GM12878 (cell line): ENCODE results near the gene RBM10.

Experiments
- ATF7 ChIP-seq: fragments of 450-650 bp; IDR thresholded peaks from 2 replicates; pipeline ENCODE4 v1.6.1; 2016; ENCODE audit warnings: low read depth, mild to moderate bottlenecking
- CBFB ChIP-seq: IDR thresholded peaks from 2 replicates; pipeline ENCODE4 v1.6.1; 2016; ENCODE audit warnings: antibody characterized with exemption, low read depth
- EP300 ChIP-seq, 2 experiments: fragments of 150-350 bp in 1 of 2; IDR thresholded peaks; 2 replicates each; pipeline ENCODE4 v1.6.1; 2011 to 2012; ENCODE audit warnings: low read depth in 2 of 2, low read length in 2 of 2, borderline replicate concordance in 1 of 2, improper control_type of control experiment in 1 of 2, inconsistent platforms in 1 of 2; ENCODE audit not compliant: control insufficient read depth in 1 of 2
- POLR2A ChIP-seq: IDR thresholded peaks from 2 replicates; pipeline ENCODE4 v1.6.1; 2011; ENCODE audit warnings: low read depth, mild to moderate bottlenecking, low read length
- RCOR1 ChIP-seq: conservative IDR thresholded peaks from 2 replicates; pipeline ENCODE4 v1.6.1; 2012; ENCODE audit warnings: low read depth, low read length, improper control_type of control experiment
- SMARCA5 ChIP-seq: fragments of 450-650 bp; IDR thresholded peaks from 2 replicates; pipeline ENCODE4 v1.6.1; 2017; ENCODE audit warnings: mild to moderate bottlenecking
- SRF ChIP-seq, 2 experiments: IDR thresholded peaks; 2 replicates each; pipeline ENCODE4 v1.6.1; 2011; ENCODE audit warnings: low read depth in 2 of 2, low read length in 2 of 2, mild to moderate bottlenecking in 1 of 2, moderate library complexity in 1 of 2
- TAF1 ChIP-seq: IDR thresholded peaks from 2 replicates; pipeline ENCODE4 v1.6.1; 2011; ENCODE audit warnings: mild to moderate bottlenecking, low read depth, low read length, borderline replicate concordance
- TCF3 ChIP-seq: IDR thresholded peaks from 2 replicates; pipeline ENCODE4 v1.6.1; 2012; ENCODE audit warnings: low read depth, mild to moderate bottlenecking, low read length, borderline replicate concordance; ENCODE audit not compliant: insufficient read depth
- ZNF217 ChIP-seq: fragments of 450-650 bp; IDR thresholded peaks from 2 replicates; pipeline ENCODE4 v1.6.1; 2017; ENCODE audit warnings: antibody characterized with exemption, mild to moderate bottlenecking
- TF ChIP-seq, protein P1 (sequence below), 3 experiments: IDR thresholded peaks in 2 of 3; conservative IDR thresholded peaks in 1 of 3; 2 replicates each; pipeline ENCODE4 v1.5.1; 2011; ENCODE audit warnings: low read depth in 3 of 3, low read length in 3 of 3, mild to moderate bottlenecking in 3 of 3, control low read depth in 2 of 3, moderate library complexity in 2 of 3, inconsistent platforms in 1 of 3, mixed read lengths in 1 of 3; ENCODE audit not compliant: control insufficient read depth in 2 of 3, insufficient read depth in 1 of 3; ENCODE audit errors: extremely low read depth in 1 of 3
- TF ChIP-seq, protein P2 (sequence below): IDR thresholded peaks from 2 replicates; pipeline ENCODE4 v1.6.1; 2012; ENCODE audit warnings: low read depth, low read length, improper control_type of control experiment
- TF ChIP-seq, protein P3 (sequence below): IDR thresholded peaks from 2 replicates; pipeline ENCODE4 v1.6.1; 2011; ENCODE audit warnings: borderline replicate concordance, low read depth, mild to moderate bottlenecking, moderate library complexity, low read length; ENCODE audit not compliant: insufficient read depth, poor library complexity, severe bottlenecking

DNA sequence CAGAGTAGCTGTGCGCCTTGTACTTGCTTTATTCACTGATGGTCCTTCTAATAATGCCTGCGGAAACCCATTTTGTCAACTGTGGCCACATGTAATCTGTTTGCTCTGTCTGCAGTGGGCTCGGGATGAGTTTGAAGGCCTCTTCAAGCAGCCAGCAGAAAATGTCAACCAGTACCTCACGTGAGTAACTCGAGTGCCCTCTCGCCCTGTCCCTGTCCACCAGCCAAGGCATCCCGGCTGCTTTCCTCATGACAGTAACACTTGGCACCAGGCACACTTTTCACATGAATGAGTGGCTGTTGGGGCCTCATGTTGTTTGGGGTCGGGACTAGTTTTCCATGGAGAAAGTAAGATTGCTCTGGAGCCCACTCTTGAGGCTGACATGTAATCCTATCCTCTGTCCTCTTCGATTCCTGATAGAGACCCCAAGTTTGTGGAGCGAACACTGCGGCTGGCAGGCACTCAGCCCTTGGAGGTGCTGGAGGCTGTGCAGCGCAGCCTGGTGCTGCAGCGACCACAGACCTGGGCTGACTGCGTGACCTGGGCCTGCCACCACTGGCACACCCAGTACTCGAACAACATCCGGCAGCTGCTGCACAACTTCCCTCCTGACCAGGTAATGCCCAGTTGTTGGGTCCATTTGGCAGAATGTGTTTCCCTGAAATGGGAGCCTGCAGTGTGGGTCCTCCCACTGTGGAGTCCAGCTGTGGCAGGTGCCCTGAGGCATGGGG is 64.7 kb downstream of the RBM10 start:
- TF ChIP-seq, protein P1, sequence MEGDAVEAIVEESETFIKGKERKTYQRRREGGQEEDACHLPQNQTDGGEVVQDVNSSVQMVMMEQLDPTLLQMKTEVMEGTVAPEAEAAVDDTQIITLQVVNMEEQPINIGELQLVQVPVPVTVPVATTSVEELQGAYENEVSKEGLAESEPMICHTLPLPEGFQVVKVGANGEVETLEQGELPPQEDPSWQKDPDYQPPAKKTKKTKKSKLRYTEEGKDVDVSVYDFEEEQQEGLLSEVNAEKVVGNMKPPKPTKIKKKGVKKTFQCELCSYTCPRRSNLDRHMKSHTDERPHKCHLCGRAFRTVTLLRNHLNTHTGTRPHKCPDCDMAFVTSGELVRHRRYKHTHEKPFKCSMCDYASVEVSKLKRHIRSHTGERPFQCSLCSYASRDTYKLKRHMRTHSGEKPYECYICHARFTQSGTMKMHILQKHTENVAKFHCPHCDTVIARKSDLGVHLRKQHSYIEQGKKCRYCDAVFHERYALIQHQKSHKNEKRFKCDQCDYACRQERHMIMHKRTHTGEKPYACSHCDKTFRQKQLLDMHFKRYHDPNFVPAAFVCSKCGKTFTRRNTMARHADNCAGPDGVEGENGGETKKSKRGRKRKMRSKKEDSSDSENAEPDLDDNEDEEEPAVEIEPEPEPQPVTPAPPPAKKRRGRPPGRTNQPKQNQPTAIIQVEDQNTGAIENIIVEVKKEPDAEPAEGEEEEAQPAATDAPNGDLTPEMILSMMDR (IDR thresholded peaks at IDR 0.05 in 2 of 3, conservative IDR thresholded peaks at IDR 0.05 in 1 of 3; ENCODE audit: control insufficient read depth in 2 of 3, extremely low read depth in 1 of 3, insufficient read depth in 1 of 3, low read depth in 3 of 3, low read length in 3 of 3), result no peak
- TF ChIP-seq SRF (IDR thresholded peaks at IDR 0.05; ENCODE audit: low read depth in 2 of 2, low read length in 2 of 2) (no peak), SMARCA5 (no peak), RCOR1 (no peak), CBFB (no peak), ZNF217 (no peak), ATF7 (no peak), TCF3 (no peak), POLR2A (no peak; the same call in 1 of the 2 replicates), TAF1 (no peak), EP300 (IDR thresholded peaks at IDR 0.05; ENCODE audit: borderline replicate concordance in 1 of 2, control insufficient read depth in 1 of 2, low read depth in 2 of 2, low read length in 2 of 2) (no peak)
- TF ChIP-seq, protein P2, sequence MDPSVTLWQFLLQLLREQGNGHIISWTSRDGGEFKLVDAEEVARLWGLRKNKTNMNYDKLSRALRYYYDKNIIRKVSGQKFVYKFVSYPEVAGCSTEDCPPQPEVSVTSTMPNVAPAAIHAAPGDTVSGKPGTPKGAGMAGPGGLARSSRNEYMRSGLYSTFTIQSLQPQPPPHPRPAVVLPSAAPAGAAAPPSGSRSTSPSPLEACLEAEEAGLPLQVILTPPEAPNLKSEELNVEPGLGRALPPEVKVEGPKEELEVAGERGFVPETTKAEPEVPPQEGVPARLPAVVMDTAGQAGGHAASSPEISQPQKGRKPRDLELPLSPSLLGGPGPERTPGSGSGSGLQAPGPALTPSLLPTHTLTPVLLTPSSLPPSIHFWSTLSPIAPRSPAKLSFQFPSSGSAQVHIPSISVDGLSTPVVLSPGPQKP, result no peak
- TF ChIP-seq, protein P3, sequence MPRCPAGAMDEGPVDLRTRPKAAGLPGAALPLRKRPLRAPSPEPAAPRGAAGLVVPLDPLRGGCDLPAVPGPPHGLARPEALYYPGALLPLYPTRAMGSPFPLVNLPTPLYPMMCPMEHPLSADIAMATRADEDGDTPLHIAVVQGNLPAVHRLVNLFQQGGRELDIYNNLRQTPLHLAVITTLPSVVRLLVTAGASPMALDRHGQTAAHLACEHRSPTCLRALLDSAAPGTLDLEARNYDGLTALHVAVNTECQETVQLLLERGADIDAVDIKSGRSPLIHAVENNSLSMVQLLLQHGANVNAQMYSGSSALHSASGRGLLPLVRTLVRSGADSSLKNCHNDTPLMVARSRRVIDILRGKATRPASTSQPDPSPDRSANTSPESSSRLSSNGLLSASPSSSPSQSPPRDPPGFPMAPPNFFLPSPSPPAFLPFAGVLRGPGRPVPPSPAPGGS, result no peak
